Dendritic cell treated with granulocyte-macrophage colony-stimulating factor and Interleukin-4, amounts not matched to agents 40 ng/mL and 50 ng/mL, for 4 days (primary cell): ENCODE results near the gene HIRA.
"Not testable (repeated sequence)": the region's sequence is repeated elsewhere in the genome, so short reads cannot be mapped to it uniquely, and the experiment has no call there.

ENCODE experiments used
- H3K27ac Mint-ChIP-seq: one replicate; pipeline ENCODE4 v1.8.0; 2022; ENCODE audit warnings: mild to moderate bottlenecking, mixed read lengths
- H3K27me3 Mint-ChIP-seq: one replicate; pipeline ENCODE4 v1.8.0; 2022; ENCODE audit warnings: mild to moderate bottlenecking, mixed read lengths
- H3K36me3 Mint-ChIP-seq: one replicate; pipeline ENCODE4 v1.8.0; 2022; ENCODE audit warnings: low read depth, mixed read lengths
- H3K4me1 Mint-ChIP-seq: one replicate; pipeline ENCODE4 v1.8.0; 2022; ENCODE audit warnings: low read depth, mixed read lengths
- H3K4me3 Mint-ChIP-seq: one replicate; pipeline ENCODE4 v1.8.0; 2022; ENCODE audit warnings: mild to moderate bottlenecking, moderate library complexity, mixed read lengths
- H3K9me3 Mint-ChIP-seq: one replicate; pipeline ENCODE4 v1.8.0; 2022; ENCODE audit warnings: mixed read lengths
- intact Hi-C: fragments of 100-400 bp; cut with micrococcal nuclease; formaldehyde crosslinking; loops from one replicate; pipeline ENCODE4 v1.15.0; 2022

Gene HIRA

DNA sequence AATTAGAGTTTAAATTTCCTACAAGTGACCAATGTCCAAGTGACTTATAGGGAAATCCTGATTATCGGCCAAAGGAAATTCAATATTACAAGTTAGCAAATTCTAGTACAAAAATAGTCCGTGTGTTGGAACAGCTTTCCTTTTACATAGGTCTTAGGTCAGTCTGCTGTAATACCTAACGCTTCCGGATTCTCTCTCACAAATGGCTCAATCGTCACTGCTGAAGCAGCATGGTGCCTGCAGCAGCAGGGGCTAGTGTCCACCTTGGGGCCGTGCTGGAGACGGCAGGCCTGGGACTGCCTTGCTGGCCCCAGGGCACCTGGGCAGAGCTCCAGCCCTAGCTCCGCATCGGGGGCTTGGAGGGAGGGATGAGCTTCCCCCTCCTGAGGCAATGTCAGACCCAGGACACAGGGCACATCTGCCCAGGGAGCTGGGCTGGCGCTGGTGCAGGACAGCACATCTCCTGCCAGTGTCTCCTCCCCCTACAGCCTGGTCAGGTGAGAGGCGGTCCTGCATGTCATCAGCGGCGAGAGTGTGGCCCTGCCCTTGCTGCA is 100.6 kb downstream of the HIRA start:
- Mint-ChIP-seq H3K9me3 (peaks cover 76% of the 10 kb centered on the region), H3K27me3 (no peaks in the 10 kb centered on the region), H3K27ac (no peak overlapping the region), H3K36me3 (peaks cover 77% of the 10 kb centered on the region), H3K4me3 (no peak overlapping the region), H3K4me1 (no peaks in the 10 kb centered on the region)
- intact Hi-C loops: no loop called here

DNA sequence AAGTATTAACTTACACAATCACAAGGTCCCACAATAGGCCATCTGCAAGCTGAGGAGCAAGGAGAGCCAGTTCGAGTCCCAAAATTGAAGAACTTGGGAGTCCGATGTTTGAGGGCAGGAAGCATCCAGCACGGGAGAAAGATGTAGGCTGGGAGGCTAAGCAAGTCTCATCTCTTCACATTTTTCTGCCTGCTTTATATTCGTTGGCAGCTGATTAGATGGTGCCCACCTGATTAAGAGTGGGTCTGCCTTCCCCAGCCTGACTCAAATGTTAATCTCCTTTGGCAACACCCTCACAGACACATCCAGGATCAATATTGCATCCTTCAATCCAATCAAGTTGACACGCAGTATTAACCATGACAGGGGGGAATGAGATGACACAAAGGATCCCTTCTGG is 101.3 kb downstream of the HIRA start:
- Mint-ChIP-seq H3K36me3 (peaks cover 70% of the 10 kb centered on the region), H3K9me3 (peaks cover 69% of the 10 kb centered on the region)
- H3K4me3 Mint-ChIP-seq, H3K4me1 Mint-ChIP-seq, intact Hi-C loops, H3K27me3 Mint-ChIP-seq, H3K27ac Mint-ChIP-seq: not testable (repeated sequence)

GRCh38 chr22:19329454-19329853 is 102.1 kb downstream of the HIRA start:
- Mint-ChIP-seq H3K4me3 (no peak overlapping the region), H3K27ac (no peak overlapping the region), H3K27me3 (no peaks in the 10 kb centered on the region), H3K4me1 (no peaks in the 10 kb centered on the region), H3K36me3 (peaks cover 63% of the 10 kb centered on the region), H3K9me3 (peaks cover 62% of the 10 kb centered on the region)
- intact Hi-C loops: no loop called here

DNA sequence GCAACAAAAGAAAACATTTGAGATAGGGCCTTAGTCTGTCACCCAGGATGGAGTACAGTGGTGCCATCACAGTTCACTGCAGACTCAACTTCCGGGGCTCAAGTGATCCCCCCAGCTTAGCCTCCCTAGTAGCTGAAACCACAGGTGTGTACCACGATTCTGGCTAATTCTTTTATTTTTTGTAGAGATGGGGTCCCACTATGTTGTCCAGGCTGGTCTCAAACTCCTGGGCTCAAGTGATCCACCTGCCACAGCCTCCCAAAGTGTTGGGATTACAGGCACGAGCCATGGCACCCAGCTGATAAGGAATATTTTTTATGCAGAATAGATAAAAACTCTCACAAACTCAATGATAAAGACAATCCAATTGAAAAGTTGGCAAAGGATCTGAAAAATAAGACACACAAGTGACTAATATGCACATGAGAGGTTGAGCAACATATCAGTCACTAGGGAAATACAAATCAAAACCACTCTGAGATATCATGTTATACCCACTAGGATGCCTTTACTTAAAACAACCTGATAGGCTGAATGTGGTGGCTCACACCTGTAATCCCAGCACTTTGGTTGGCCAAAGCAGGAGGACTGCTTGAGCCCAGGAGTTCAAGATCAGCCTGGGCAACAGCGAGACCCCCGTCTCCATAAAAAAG is 106.1 kb downstream of the HIRA start:
- no peaks in the 10 kb centered on the region for H3K27me3 Mint-ChIP-seq
- intact Hi-C loops: no loop called here
- peaks cover 22% of the 10 kb centered on the region for H3K36me3 Mint-ChIP-seq
- H3K9me3 Mint-ChIP-seq: peaks cover 35% of the 10 kb centered on the region
- no peak overlapping the region for H3K4me3 Mint-ChIP-seq
- no peaks in the 10 kb centered on the region for H3K4me1 Mint-ChIP-seq
- no peak overlapping the region for H3K27ac Mint-ChIP-seq

- H3K27me3 Mint-ChIP-seq, H3K4me1 Mint-ChIP-seq, intact Hi-C loops, H3K27ac Mint-ChIP-seq, H3K4me3 Mint-ChIP-seq, H3K36me3 Mint-ChIP-seq: not testable (repeated sequence)
- H3K9me3 Mint-ChIP-seq: peaks cover 28% of the 10 kb centered on the region
Observed at GRCh38 chr22:19323420-19323819, 108.1 kb downstream of the HIRA start.

DNA sequence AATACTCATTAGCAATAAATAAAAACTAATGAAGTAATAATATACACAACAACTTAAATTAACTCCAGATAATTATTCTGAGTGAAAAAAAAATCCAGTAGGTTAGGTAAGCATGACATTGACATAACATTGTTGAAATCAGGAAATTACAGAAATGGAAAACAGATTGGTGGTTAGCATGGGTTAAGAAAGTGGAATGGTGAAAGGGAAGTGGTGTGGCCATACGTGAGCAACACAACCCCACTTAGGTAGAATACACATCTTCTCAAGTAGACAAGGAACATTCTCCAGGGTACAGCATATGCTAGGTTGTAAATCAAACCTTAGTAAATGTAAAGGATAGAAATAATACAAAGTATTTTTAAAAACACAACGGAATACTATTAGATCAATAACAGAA is 109.8 kb downstream of the HIRA start:
- Mint-ChIP-seq H3K9me3 (peaks cover 30% of the 10 kb centered on the region), H3K36me3 (no peaks in the 10 kb centered on the region), H3K4me3 (no peak overlapping the region), H3K27me3 (no peaks in the 10 kb centered on the region), H3K4me1 (no peaks in the 10 kb centered on the region), H3K27ac (no peak overlapping the region)
- intact Hi-C loops: no loop called here

GRCh38 chr22:19320136-19320535 is 111.4 kb downstream of the HIRA start:
- H3K36me3 Mint-ChIP-seq, H3K27ac Mint-ChIP-seq, intact Hi-C loops, H3K4me1 Mint-ChIP-seq, H3K4me3 Mint-ChIP-seq, H3K27me3 Mint-ChIP-seq: not testable (repeated sequence)
- H3K9me3 Mint-ChIP-seq: peaks cover 41% of the 10 kb centered on the region

GRCh38 chr22:19319281-19319680 is 112.3 kb downstream of the HIRA start:
- intact Hi-C loops: no loop called here

DNA sequence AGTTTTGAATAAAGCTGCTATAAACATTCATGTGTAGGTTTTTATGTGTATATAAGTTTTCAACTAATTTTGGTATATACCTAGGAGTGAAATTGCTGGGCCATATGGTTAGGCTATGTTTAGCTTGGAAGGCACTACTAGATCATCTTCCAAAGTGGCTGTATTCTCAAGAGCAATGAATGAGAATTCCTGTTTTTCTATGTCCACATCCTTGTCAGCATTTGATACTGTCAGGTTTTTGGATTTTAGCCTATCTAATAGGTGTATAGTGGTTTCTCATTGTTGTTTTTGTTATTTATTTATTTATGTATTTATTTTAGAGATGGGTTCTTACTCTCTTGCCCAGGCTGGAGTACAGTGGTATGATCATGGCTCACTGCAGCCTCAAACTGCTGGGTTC is 113.7 kb downstream of the HIRA start:
- Mint-ChIP-seq H3K27ac (no peak overlapping the region), H3K36me3 (no peaks in the 10 kb centered on the region), H3K4me1 (no peaks in the 10 kb centered on the region), H3K9me3 (peaks cover 50% of the 10 kb centered on the region), H3K4me3 (no peak overlapping the region), H3K27me3 (no peaks in the 10 kb centered on the region)
- intact Hi-C loops: no loop called here

More at GRCh38 chr22:19319281-19319680, 112.3 kb downstream of the HIRA start:
- H3K27ac Mint-ChIP-seq: no peak overlapping the region
- H3K4me1 Mint-ChIP-seq: no peaks in the 10 kb centered on the region
- H3K36me3 Mint-ChIP-seq: no peaks in the 10 kb centered on the region
- no peak overlapping the region for H3K4me3 Mint-ChIP-seq
- H3K9me3 Mint-ChIP-seq: peaks cover 45% of the 10 kb centered on the region
- no peaks in the 10 kb centered on the region for H3K27me3 Mint-ChIP-seq

DNA sequence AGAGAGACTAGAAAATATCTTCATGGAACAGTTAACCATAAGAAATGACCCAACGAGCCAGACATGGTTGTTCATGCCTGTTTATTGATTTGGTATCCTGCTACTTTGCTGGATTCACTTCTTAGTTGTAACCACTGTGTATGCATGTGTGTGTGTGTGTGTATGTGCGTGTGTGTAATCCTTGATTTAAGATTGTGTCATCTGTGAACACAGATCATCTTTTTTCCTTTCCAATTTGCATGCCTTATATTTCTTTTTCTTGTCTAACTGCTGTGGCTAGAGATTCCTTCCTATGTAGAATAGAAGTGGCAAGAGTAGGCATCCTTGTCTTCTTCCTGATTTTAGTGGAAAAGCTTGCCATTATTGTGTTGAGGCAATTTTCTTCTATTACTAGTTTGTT is 123.7 kb downstream of the HIRA start:
- Mint-ChIP-seq H3K36me3 (no peaks in the 10 kb centered on the region), H3K4me1 (no peaks in the 10 kb centered on the region)

DNA sequence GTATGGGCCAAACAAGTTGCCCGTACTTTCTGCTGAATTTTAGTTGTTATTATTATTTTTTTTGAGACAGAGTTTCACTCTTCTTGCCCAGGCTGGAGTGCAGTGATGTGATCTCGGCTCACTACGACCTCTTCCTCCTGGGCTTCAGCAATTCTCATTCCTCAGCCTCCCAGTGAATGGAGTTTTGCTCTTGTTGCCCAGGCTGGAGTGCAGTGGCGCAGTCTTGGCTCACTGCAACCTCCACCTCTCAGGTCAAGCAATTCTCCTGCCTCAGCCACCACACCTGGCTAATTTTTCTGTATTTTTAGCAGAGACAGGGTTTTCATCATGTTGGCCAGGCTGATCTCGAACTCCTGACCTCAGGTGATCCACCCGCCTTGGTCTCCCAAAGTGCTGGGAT is 125.0 kb downstream of the HIRA start:
- intact Hi-C loops, H3K4me1 Mint-ChIP-seq, H3K27me3 Mint-ChIP-seq, H3K4me3 Mint-ChIP-seq, H3K27ac Mint-ChIP-seq, H3K36me3 Mint-ChIP-seq, H3K9me3 Mint-ChIP-seq: not testable (repeated sequence)

More for the DNA sequence above, 123.7 kb downstream of the HIRA start:
- Mint-ChIP-seq H3K9me3 (no peaks in the 10 kb centered on the region), H3K4me3 (no peak overlapping the region), H3K27ac (no peak overlapping the region), H3K27me3 (no peaks in the 10 kb centered on the region)
- intact Hi-C loops: no loop called here

GRCh38 chr22:19304547-19304946 is 127.0 kb downstream of the HIRA start:
- H3K36me3 Mint-ChIP-seq: no peaks in the 10 kb centered on the region
- H3K4me1 Mint-ChIP-seq: no peaks in the 10 kb centered on the region
- intact Hi-C loops: no loop called here
- H3K27me3 Mint-ChIP-seq: no peaks in the 10 kb centered on the region
- H3K4me3 Mint-ChIP-seq: no peak overlapping the region
- no peak overlapping the region for H3K27ac Mint-ChIP-seq
- no peaks in the 10 kb centered on the region for H3K9me3 Mint-ChIP-seq

- intact Hi-C loops: no loop called here
- H3K9me3 Mint-ChIP-seq: no peaks in the 10 kb centered on the region
- H3K27me3 Mint-ChIP-seq: no peaks in the 10 kb centered on the region
- H3K36me3 Mint-ChIP-seq: no peaks in the 10 kb centered on the region
- no peak overlapping the region for H3K27ac Mint-ChIP-seq
- H3K4me1 Mint-ChIP-seq: no peaks in the 10 kb centered on the region
- no peak overlapping the region for H3K4me3 Mint-ChIP-seq
Observed at GRCh38 chr22:19303785-19304184, 127.7 kb downstream of the HIRA start.

GRCh38 chr22:19295733-19296132 is 135.8 kb downstream of the HIRA start:
- intact Hi-C loops: loop anchor here (10.0 kb wide), 1 partner anchor 139 kb away; the partner anchor contains the start of genes HIRA and MRPL40
- no peaks in the 10 kb centered on the region for H3K36me3 Mint-ChIP-seq
- peaks cover 20% of the 10 kb centered on the region for H3K4me1 Mint-ChIP-seq
- no peak overlapping the region for H3K4me3 Mint-ChIP-seq
- no peaks in the 10 kb centered on the region for H3K9me3 Mint-ChIP-seq
- no peak overlapping the region for H3K27ac Mint-ChIP-seq
- H3K27me3 Mint-ChIP-seq: peaks cover 12% of the 10 kb centered on the region
